SIG-M5 treated with dmso at 0.1 percent for 504 hours (cell line): ENCODE data around the gene PDHB.

Experiments
- DNase-seq: peaks from one replicate; lab custom pipeline; 2025; ENCODE audit not compliant: unreplicated experiment; lab: John Stamatoyannopoulos, UW

The PDHB gene

DNA sequence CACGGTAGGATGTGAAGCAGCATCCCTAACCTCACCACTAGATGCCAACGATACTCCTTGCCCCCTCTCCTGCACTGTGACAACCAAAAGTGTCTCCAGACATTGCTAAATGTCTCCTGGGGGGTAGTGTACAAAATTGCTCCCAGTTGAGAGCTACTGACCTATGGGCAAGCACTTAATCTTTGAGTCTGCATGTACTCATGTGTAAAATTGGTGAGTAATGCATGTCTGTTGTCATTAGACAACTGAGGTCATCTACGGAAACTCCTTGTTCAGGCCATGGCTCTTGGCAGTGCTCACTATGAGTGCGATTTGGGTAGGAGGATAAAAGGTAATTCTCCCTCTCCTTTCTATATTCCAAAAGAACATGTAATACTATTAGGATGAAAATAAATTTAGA is 29.2 kb downstream of the PDHB start:
- no peak for DNase-seq

- no peak for DNase-seq
Observed at GRCh38 chr3:58403513-58404109, 30.0 kb downstream of the PDHB start.

DNA sequence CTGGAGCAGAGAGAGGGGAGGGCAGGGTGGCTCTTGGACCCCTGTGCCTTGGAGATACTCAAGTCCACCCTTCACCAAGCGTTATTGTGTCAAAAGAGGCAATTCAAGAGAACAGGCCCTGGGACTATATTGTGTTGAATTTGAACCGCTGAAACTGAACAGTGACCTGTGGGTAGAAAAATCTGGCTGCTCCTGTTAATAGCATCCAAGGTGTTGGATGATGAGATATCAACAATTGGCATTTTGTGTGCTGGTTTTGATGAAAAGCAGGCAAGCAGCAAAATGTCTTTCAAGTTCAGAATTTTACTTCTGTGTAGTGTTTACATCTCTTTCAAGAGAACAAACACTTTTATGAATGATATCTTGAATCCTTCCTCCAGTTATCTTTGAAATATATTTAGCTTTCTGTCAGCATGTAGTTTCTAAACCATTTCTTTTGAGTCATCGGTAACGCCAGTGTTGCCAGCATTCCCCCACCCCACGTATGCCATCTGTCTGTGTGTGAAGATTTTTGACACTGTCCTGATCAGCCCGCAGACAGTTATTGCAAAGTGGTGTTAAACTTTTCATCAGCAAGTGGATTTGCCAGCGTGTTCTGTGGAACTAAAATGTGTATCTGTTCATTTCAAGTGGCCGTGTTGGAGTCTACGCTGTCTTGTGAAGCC is 34.8 kb downstream of the PDHB start:
- DNase-seq = no peak

GRCh38 chr3:58394339-58394738 is 39.3 kb downstream of the PDHB start:
- DNase-seq = no peak

DNA sequence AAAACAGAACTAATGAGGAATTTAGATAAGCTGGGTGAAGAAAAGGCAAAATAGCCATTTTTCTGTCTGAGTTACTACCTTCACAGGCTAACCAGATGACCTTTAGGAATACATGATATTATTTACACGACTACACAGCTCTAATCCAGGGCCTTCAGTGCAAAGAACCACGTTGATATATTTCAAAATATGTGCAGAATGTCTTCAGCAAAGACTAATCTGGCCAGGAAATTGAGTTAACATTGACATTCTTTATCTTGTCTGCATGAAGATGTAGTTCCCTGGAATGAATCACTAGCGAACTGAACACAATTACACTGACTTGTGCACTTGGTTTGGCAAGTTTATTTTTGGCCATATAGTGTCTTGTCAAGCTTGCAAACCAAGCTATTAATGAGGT is 41.5 kb downstream of the PDHB start:
- no peak for DNase-seq

DNA sequence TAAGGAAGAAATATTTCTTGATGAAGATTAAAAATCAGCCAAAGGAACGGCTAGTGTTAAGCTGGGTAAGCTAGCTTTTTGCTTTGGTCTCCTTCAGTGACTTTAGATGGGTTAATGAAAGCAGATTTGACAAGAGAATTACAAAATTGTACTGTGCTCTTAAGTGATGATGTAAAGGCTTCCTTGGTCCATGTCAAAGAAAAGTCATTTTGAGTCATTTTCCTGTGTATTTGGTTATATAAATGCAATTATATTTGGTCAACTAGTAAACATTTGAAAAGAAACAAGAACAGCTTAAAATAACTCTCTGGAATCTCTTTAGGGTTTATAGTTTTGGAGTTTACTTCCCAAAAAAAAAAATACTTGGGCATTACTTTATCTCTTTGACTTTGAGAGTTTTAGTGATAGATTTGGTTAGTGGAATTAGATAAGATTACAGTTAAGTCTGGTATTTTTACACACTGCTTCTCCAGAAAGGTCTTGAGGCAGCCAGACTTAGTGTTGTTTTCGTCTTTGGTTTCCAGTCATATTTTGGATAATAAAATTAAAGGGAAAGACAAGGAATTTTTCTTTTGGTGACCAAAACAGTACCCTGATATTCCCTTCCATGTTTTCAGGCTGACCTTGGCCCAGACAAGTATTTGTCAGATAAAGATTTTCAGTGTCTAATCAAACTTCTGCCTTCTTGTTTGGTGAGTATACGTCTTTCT is 42.3 kb downstream of the PDHB start:
- DNase-seq = no peak

- DNase-seq = no peak
Observed at GRCh38 chr3:58388550-58389091, 45.0 kb downstream of the PDHB start.

GRCh38 chr3:58387650-58388546 is 45.7 kb downstream of the PDHB start:
- no peak for DNase-seq

GRCh38 chr3:58386626-58387365 is 46.8 kb downstream of the PDHB start:
- DNase-seq = no peak

GRCh38 chr3:58384381-58385090 is 49.1 kb downstream of the PDHB start:
- no peak for DNase-seq

DNA sequence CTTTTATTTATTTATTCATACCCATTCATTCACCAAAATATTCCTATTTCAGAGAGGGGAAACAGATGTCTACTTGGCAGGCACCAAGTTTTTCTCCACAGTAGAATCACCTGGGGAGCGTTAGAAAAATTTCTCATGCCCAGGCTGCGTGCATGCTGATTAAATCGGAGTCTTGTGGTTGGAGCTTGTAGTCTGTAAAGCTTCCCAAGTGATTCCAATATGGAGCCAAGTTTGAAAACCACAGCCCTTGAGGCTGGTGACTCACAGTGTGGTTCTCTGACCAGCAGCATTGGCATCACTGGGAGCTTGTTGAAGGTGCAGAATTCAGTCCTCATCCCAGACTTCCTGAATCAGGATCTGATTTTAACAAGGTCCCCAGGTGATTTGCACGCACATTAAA is 49.7 kb downstream of the PDHB start:
- DNase-seq = no peak

- DNase-seq = no peak
Observed at GRCh38 chr3:58383476-58383875, 50.2 kb downstream of the PDHB start.

DNA sequence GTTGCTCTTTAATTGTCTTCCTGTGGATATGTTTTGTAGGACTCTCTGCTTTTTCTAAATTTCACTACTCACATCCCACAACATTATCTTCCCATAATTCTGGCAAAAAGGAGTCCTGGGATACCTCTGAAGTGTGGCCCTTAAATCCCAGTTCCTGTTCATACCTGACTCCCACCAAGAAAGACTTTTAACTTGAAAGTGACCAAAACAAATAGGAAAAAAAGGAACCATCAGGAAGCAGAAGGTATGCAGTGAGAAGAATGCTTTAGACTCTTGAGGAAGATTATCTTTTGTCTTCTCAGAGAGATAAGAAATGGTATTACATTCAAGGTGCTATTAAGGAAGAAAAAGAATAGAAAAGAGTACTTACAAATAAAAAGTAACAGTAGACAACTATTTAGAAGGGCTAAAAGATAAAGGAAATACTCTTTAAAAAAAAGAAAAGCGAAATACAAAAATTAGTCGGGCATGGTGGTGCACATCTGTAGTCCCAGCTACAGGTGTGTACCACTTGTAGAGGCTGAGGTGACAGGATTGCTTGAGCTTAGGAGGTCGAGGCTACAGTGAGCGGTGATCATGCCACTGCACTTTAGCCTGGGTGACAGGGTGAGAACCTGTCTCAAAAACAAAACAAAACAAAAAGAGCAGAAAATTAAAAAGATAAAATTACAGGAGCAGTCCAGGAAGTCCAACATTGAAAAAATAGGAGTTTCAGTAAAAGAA is 54.1 kb downstream of the PDHB start:
- no peak for DNase-seq

DNA sequence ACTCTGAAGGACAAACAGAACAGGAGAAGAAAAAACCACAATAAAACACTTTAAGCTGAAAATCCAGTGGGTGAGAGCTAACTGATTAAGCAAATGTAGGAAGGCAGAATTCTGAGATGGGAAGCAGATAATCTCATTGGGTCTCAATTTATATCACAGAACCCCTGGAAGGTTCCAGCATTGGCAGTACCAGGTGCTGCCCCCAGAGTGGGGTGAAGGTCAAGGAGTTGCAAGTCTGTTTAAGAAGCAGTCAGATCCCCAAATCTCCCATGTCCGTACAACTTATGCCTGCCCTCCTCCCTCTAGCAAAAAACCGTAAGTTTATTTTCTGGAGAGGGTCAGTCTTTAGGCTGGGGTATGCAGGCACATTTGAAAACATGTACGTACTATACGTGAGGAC is 55.9 kb downstream of the PDHB start:
- no peak for DNase-seq
